Progenitor cell of endocrine pancreas (in vitro differentiated cells): Measurements from ENCODE around the gene COG7. TPM values are rescaled to one million over a fixed set of nuclear protein-coding genes. Genes with fewer than 3 reads are reported as not detected.

Source experiments
- DNase-seq: peaks from one replicate; pipeline ENCODE4 v3.0.0; 2021; ENCODE audit warnings: low spot score; ENCODE audit not compliant: unreplicated experiment
- H3K27ac Mint-ChIP-seq: 2 replicates; pipeline ENCODE4 v1.8.0; 2021; ENCODE audit warnings: mild to moderate bottlenecking, moderate library complexity, mixed read lengths
- H3K27me3 Mint-ChIP-seq: 2 replicates; pipeline ENCODE4 v1.8.0; 2021; ENCODE audit warnings: mixed read lengths
- H3K36me3 Mint-ChIP-seq: 2 replicates; pipeline ENCODE4 v1.8.0; 2022; ENCODE audit warnings: mixed read lengths; ENCODE audit not compliant: insufficient read depth
- H3K4me1 Mint-ChIP-seq: 2 replicates; pipeline ENCODE4 v1.8.0; 2021; ENCODE audit warnings: low read depth, mixed read lengths
- H3K4me3 Mint-ChIP-seq: 2 replicates; pipeline ENCODE4 v1.8.0; 2021; ENCODE audit warnings: low read depth, mild to moderate bottlenecking, moderate library complexity, mixed read lengths
- H3K9me3 Mint-ChIP-seq: 2 replicates; pipeline ENCODE4 v1.8.0; 2021; ENCODE audit warnings: low read depth, mixed read lengths
- long read RNA-seq: library from polyadenylated mRNA; unstranded; transcript quantifications from one replicate; pipeline ENCODE4 v2.0.0, GENCODE V29; 2020
- total RNA-seq: library from RNA; stranded (reverse); gene quantifications from 2 replicates; pipeline ENCODE4 v1.2.1, GENCODE V29; 2021
- TF ChIP-seq, protein P1 (sequence below): fragments of 200-600 bp; sonication (generic); IDR thresholded peaks from one replicate; pipeline ENCODE4 v1.5.0; 2021; ENCODE audit warnings: antibody characterized with exemption, mild to moderate bottlenecking; ENCODE audit not compliant: unreplicated experiment

The COG7 gene
- total RNA-seq = 24.9 and 28.3 TPM in 2 replicates
- long read RNA-seq, transcript COG7-201 (17 exons, 2,926 nt) = major isoform, 90 of 117 reads
- long read RNA-seq, partial matches to known transcripts = 5 of 117 reads
- long read RNA-seq, other reads (novel, unspliced or antisense) = 22 of 117 reads

GRCh38 chr16:23452572-23453337, at the start of gene COG7:
Gene COG7, minus strand, starts transcription at chr16:23453189. Its CDS starts 195 bp downstream, at chr16:23452994.
- TF ChIP-seq, protein P1, sequence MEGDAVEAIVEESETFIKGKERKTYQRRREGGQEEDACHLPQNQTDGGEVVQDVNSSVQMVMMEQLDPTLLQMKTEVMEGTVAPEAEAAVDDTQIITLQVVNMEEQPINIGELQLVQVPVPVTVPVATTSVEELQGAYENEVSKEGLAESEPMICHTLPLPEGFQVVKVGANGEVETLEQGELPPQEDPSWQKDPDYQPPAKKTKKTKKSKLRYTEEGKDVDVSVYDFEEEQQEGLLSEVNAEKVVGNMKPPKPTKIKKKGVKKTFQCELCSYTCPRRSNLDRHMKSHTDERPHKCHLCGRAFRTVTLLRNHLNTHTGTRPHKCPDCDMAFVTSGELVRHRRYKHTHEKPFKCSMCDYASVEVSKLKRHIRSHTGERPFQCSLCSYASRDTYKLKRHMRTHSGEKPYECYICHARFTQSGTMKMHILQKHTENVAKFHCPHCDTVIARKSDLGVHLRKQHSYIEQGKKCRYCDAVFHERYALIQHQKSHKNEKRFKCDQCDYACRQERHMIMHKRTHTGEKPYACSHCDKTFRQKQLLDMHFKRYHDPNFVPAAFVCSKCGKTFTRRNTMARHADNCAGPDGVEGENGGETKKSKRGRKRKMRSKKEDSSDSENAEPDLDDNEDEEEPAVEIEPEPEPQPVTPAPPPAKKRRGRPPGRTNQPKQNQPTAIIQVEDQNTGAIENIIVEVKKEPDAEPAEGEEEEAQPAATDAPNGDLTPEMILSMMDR = no peak
- H3K27ac Mint-ChIP-seq = peak within 1 kb of the TSS; percentile 93
- H3K4me1 Mint-ChIP-seq = peaks cover 8% of the 10 kb centered on the region
- no peaks in the 10 kb centered on the region for H3K9me3 Mint-ChIP-seq
- peak; percentile 77 for DNase-seq
- H3K27me3 Mint-ChIP-seq = no peaks in the 10 kb centered on the region
- H3K36me3 Mint-ChIP-seq = peaks cover 2% of the 10 kb centered on the region
- H3K4me3 Mint-ChIP-seq = peak within 1 kb of the TSS; percentile 86

DNA sequence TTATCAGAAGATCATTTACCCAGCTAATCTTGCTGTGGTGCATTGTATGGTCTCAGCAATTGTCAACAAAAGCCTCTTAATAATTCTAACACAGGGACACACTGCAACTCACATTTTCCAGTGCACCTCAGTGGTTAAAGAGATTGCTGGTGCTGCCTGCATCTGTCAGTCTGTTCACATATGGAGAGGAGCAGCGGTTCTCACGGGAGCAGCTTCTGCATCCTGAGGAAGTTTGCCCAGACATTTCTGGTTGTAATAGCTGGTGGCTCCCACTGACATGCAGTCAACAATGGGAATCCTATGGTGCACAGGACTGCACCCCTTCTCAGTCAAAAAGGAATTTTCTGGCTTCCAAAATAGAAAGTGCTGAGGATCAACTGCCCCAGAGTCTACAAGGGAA, 49.5 kb upstream of the COG7 start:
- Mint-ChIP-seq H3K27me3 (no peaks in the 10 kb centered on the region), H3K4me1 (peaks cover 11% of the 10 kb centered on the region), H3K36me3 (no peaks in the 10 kb centered on the region), H3K4me3 (no peak overlapping the region), H3K27ac (no peak overlapping the region), H3K9me3 (no peaks in the 10 kb centered on the region)
- no peak for DNase-seq
- TF ChIP-seq, protein P1 = no peak

- H3K4me1 Mint-ChIP-seq = peaks cover 16% of the 10 kb centered on the region
These were observed 48.3 kb upstream of the COG7 start for GRCh38 chr16:23501291-23501690.

DNA sequence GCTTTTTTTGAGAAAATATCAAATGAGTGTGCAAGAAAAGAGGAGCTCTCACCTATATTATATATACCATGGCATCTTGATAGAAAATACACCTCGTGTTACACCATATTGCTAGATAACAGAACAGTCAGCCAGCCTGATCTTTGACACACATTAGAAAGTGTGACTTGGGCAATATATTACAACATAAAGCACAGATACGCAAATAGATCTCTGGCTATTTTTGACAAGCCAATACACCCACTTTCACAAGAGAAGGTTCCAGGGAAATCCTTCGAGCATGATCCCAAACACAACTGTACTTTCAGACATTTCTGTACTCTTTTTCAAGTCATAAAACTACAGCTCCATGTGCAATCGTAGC, 47.9 kb upstream of the COG7 start:
- TF ChIP-seq, protein P1 = no peak
- Mint-ChIP-seq H3K27ac (no peak overlapping the region), H3K9me3 (no peaks in the 10 kb centered on the region), H3K27me3 (no peaks in the 10 kb centered on the region), H3K4me3 (no peak overlapping the region), H3K4me1 (peaks cover 16% of the 10 kb centered on the region), H3K36me3 (peaks cover 2% of the 10 kb centered on the region)
- no peak for DNase-seq

More at GRCh38 chr16:23501291-23501690, 48.3 kb upstream of the COG7 start:
- Mint-ChIP-seq H3K36me3 (peaks cover 2% of the 10 kb centered on the region), H3K27me3 (no peaks in the 10 kb centered on the region), H3K4me3 (no peak overlapping the region), H3K9me3 (no peaks in the 10 kb centered on the region), H3K27ac (no peak overlapping the region)
- DNase-seq = no peak
- TF ChIP-seq, protein P1 = no peak

DNA sequence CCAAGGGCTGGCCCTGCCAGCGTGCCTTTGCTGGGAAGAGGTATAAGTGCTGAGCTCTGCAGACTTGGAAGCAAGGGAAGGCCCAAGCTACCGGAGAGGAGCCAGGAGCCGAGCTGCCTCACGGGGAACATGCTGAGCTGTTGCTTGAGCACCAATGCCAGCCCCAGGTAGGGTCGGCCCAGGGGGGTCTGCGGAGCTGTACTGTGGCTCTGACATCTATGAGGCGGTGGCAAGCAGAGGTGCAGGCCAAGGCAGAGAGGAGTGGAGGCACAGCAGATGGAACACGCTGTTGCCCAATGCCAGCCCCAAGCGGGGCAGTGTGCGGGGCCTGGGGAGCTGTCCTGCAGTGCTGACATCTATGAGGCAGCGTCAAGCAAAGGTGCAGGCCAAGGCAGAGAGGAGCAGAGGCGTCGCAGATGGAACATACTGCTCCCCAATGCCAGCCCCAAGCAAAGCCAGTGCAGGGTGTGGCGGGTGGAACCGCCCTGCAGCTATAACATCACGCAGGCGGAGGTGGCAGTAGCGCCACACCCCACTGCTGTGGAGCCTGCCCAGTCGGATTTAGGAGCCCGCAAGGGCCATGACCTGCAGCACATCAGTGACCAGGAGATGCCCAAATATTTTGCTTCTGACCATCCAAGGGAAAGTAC, 47.3 kb upstream of the COG7 start:
- peaks cover 4% of the 10 kb centered on the region for H3K36me3 Mint-ChIP-seq
- H3K27me3 Mint-ChIP-seq = no peaks in the 10 kb centered on the region
- TF ChIP-seq, protein P1 = no peak
- H3K4me3 Mint-ChIP-seq = no peak overlapping the region
- DNase-seq = no peak
- no peak overlapping the region for H3K27ac Mint-ChIP-seq
- peaks cover 16% of the 10 kb centered on the region for H3K4me1 Mint-ChIP-seq
- H3K9me3 Mint-ChIP-seq = no peaks in the 10 kb centered on the region
